Posterior cingulate gyrus (tissue), 11 donors: ENCODE measurements around the gene SCYGR3.

ENCODE experiments used
- DNase-seq, 10 donors: peaks; one replicate each; pipeline versions ENCODE4 v3.0.0 to v3.0.0-alpha.2; 2020 to 2021; ENCODE audit warnings: mixed read lengths in 3 of 10
- intact Hi-C: fragments of 100-400 bp; cut with DNase I; formaldehyde crosslinking; loops from one replicate; pipeline ENCODE4 v1.15.1; 2023

The SCYGR3 gene

GRCh38 chr2:227570615-227571014, 44.0 kb downstream of the SCYGR3 start:
- intact Hi-C loops: loop anchor here (10.0 kb wide), 1 partner anchor 96 kb away; the partner anchor contains the start of gene AGFG1
- no peak for DNase-seq

- no peak for DNase-seq
- intact Hi-C loops: no loop called here
Observed at GRCh38 chr2:227568852-227569169, 45.8 kb downstream of the SCYGR3 start.

DNA sequence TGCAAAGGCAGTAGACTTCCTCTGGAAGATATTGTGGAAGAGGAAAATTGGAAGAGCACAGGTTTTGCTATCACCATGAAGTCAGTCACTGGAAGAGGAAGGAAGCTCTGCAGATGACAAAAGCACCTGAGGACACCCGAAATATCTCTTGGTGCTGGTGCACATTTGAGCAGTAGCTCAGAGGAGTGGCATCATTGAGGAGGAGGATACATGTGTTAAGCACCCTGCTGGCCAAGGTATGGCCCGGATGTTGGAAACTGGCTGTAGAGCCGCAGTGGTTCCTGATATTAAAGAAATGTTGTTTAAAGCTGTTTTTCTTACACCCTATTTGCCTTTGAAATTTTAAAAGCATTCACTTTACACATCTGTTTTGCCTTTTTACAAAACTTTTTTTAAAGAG, 48.6 kb downstream of the SCYGR3 start:
- DNase-seq: no peak
- intact Hi-C loops: no loop called here

- DNase-seq: no peak
- intact Hi-C loops: no loop called here
Observed at GRCh38 chr2:227565080-227565479, 49.6 kb downstream of the SCYGR3 start.
